Non-pigmented ciliary epithelial cell (primary cell): ENCODE results near the gene SYNDIG1.

Experiments
- DNase-seq: peaks from one replicate; pipeline ENCODE4 v3.0.0-alpha.2; 2010; ENCODE audit warnings: low read depth

SYNDIG1 gene

GRCh38 chr20:24694157-24694726 lies 224.8 kb downstream of the SYNDIG1 start:
- DNase-seq: no peak

DNA sequence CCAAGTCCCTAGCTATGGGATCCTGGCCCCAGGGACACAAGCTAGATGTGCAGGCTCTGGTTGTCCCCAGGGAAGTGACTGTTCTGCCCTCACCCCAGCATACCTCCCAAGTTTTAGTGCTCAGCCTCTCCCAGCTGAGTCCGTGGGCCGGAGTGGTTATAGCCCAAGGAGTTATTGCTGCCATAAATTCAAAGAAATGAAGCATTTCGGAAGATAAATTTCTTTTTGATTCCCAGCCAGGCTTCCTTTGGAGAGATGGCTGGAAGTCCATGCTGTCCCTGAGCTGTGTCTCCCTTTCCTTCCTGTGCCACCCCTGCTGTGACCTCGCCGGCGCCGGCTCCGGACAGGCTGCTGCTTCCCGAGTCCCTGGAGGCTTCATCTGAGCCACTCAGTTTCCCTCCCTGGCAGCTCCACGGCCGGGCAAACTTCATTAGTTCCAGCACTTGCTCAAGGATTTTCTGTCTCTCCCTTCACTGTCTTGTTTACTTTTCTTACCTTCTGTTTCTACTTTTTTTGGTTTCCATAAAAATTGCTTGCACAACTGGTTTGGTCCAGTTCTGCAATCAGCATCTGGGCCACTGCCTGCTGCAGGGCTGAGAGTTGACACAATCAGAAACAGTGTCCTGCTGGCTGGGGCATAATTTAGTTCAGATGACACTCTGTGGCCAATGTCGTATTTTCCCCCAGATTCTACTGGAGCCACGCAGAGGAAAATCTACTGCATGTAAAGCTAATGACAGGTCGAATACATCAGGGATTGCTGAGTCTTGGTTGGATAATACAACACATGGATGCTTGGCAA lies 225.5 kb downstream of the SYNDIG1 start:
- DNase-seq: no peak

GRCh38 chr20:24695529-24696225 lies 226.2 kb downstream of the SYNDIG1 start:
- DNase-seq: no peak

- DNase-seq: no peak
Measured at GRCh38 chr20:24696396-24696795, 227.0 kb downstream of the SYNDIG1 start.

DNA sequence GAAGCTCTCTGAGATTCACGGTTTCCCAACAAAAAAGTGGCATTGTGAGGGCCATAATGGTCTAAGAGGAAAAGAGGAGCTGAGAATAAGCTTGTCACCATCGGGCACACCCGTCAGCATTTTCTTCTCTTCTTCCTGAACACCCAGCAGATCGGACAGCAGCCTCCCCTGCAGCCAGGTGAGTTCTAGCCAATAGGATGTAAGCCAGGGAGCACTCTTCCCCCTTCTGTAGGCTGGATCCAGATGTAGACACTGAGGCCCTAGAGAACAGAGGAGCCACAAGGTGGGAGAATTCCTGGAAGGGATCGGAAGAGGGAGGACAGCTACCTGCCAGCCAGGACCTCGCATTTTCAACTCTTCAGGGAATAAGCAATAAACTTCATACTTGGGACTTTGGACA lies 228.0 kb downstream of the SYNDIG1 start:
- DNase-seq: no peak

DNA sequence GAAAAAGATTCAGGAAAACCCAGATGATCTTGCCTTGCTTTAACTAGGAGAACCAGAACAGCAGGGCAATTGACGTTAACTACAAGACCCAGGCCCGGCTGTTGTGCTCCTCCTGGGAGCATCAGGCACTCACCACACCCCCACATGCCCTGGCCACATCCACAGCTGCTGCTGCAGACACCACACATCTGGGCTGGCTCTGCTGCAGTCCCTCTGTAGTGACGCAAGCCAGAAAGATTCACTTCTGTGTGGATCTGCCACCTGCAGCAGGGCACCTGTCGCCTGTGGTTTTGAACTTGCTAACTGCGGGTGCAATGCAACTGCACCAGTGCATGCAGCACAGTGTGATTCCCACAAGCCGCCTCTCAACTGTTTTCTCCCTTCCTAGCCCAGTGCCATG lies 228.8 kb downstream of the SYNDIG1 start:
- DNase-seq: no peak

GRCh38 chr20:24698706-24699206 lies 229.3 kb downstream of the SYNDIG1 start:
- DNase-seq: no peak

GRCh38 chr20:24699321-24700165 lies 230.1 kb downstream of the SYNDIG1 start:
- no peak for DNase-seq

- no peak for DNase-seq
Measured at GRCh38 chr20:24700166-24700860, 230.9 kb downstream of the SYNDIG1 start.

DNA sequence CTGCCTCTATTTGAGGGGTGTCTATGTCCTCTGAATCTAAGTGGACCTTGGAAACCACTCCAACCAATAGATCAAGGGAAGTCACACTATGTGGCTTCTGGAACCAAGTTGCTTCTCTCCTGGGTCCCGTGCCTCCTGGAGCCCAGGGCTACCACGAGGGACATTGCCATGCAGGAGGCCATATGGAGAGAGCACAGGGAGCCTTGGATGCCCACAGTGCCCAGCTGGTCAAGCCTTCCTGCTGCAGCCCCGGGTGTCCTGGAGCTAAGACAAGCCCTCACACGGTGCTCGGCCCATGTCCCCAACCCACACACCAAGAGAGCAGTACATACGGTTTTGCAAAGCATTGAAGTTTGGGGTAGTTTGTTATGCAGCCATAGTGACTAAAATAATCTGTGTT lies 231.6 kb downstream of the SYNDIG1 start:
- no peak for DNase-seq

- DNase-seq: no peak
Measured at GRCh38 chr20:24701668-24702067, 232.2 kb downstream of the SYNDIG1 start.

- DNase-seq: no peak
Measured at GRCh38 chr20:24702501-24703283, 233.3 kb downstream of the SYNDIG1 start.

GRCh38 chr20:24703284-24703610 lies 233.8 kb downstream of the SYNDIG1 start:
- no peak for DNase-seq

DNA sequence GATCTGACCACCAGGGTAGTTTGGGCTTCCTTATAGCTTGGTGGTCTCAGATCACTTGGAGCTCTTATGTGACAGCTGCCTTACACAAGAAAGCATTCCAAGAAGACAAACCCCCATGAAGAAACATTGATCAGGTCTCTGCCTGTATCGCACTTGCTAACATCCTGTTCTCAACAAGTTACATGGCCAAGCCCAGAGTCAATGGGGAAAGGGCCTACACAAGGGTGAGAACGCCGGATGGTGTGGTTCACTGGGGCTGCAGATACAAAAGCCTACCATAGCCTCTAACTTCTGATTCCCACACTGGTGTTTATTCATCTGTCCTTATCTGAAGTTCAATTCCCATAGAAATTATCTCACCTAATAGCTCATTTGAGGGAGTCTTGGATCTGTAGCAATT lies 235.5 kb downstream of the SYNDIG1 start:
- no peak for DNase-seq

- DNase-seq: no peak
Measured at GRCh38 chr20:24705486-24705885, 236.1 kb downstream of the SYNDIG1 start.

- DNase-seq: no peak
Measured at GRCh38 chr20:24708411-24709295, 239.2 kb downstream of the SYNDIG1 start.
